CD4-positive, alpha-beta T cell treated with Interleukin-17A for 4 hours (primary cell): Measurements from ENCODE around the gene SCAPER.
"Not testable (repeated sequence)": the region's sequence is repeated elsewhere in the genome, so short reads cannot be mapped to it uniquely, and the experiment has no call there.

Experiments
- DNase-seq: peaks from one replicate; pipeline ENCODE4 v3.0.0-alpha.2; 2020; ENCODE audit warnings: mixed read lengths

The SCAPER gene

GRCh38 chr15:76470691-76471090 is 434.4 kb downstream of the SCAPER start:
- no peak for DNase-seq

- DNase-seq = no peak
Measured at GRCh38 chr15:76468722-76469121, 436.4 kb downstream of the SCAPER start.

GRCh38 chr15:76467136-76467535 is 438.0 kb downstream of the SCAPER start:
- no peak for DNase-seq

- no peak for DNase-seq
Measured at GRCh38 chr15:76465728-76466127, 439.4 kb downstream of the SCAPER start.

GRCh38 chr15:76464247-76464646 is 440.9 kb downstream of the SCAPER start:
- DNase-seq = no peak

- DNase-seq = no peak
Measured at GRCh38 chr15:76460871-76461270, 444.3 kb downstream of the SCAPER start.

GRCh38 chr15:76460347-76460746 is 444.8 kb downstream of the SCAPER start:
- no peak for DNase-seq

- no peak for DNase-seq
Measured at GRCh38 chr15:76451540-76451939, 453.6 kb downstream of the SCAPER start.

- DNase-seq = no peak
Measured at GRCh38 chr15:76449455-76449854, 455.7 kb downstream of the SCAPER start.

GRCh38 chr15:76448755-76449154 is 456.4 kb downstream of the SCAPER start:
- DNase-seq = no peak

- DNase-seq = no peak
Measured at GRCh38 chr15:76447728-76448441, 457.3 kb downstream of the SCAPER start.

GRCh38 chr15:76440441-76440840 is 464.7 kb downstream of the SCAPER start:
- no peak for DNase-seq

GRCh38 chr15:76439542-76439941 is 465.6 kb downstream of the SCAPER start:
- no peak for DNase-seq

GRCh38 chr15:76433798-76434400 is 471.2 kb downstream of the SCAPER start:
- DNase-seq = no peak

GRCh38 chr15:76433036-76433435 is 472.1 kb downstream of the SCAPER start:
- DNase-seq = not testable (repeated sequence)

GRCh38 chr15:76432604-76433003 is 472.5 kb downstream of the SCAPER start:
- DNase-seq = no peak

- DNase-seq = no peak
Measured at GRCh38 chr15:76431971-76432370, 473.2 kb downstream of the SCAPER start.

- not testable (repeated sequence) for DNase-seq
Measured at GRCh38 chr15:76430711-76431110, 474.4 kb downstream of the SCAPER start.

GRCh38 chr15:76429661-76430060 is 475.5 kb downstream of the SCAPER start:
- DNase-seq = no peak

GRCh38 chr15:76426941-76427340 is 478.2 kb downstream of the SCAPER start:
- DNase-seq = no peak

- DNase-seq = no peak
Measured at GRCh38 chr15:76418352-76419140, 486.6 kb downstream of the SCAPER start.

- no peak for DNase-seq
Measured at GRCh38 chr15:76401285-76401684, 503.9 kb downstream of the SCAPER start.

- no peak for DNase-seq
Measured at GRCh38 chr15:76398317-76399104, 506.6 kb downstream of the SCAPER start.
